ENCODE measurements around the gene ADAM33. TPM values are rescaled to one million over a fixed set of nuclear protein-coding genes. Genes with fewer than 3 reads are reported as not detected.

The ADAM33 gene
- total and polyA plus RNA-seq, 2 of the 13 experiments (the other 11 are each of a cell fraction or from before 2014, with no cell fraction given) = not detected

GRCh38 chr20:3663858-3664257 is 18.0 kb downstream of the ADAM33 start (continued):
- TF ChIP-seq BATF2 (CRISPR knock-in tag; IDR thresholded peaks at IDR 0.05) (no peak), ZNF761 (CRISPR knock-in tag; conservative IDR thresholded peaks at IDR 0.05) (no peak), POLR2G (IDR thresholded peaks at IDR 0.05; ENCODE audit: low read depth, low read length) (no peak)

GRCh38 chr20:3663031-3663701 is 18.6 kb downstream of the ADAM33 start, which contains the start of gene GFRA4:
GFRA4 (minus strand) TSS chr20:3663399; CDS start chr20:3663399, 0 bp downstream.
- no peak for ATAC-seq
- Histone ChIP-seq H3K4me1 (ENCODE audit: insufficient read depth, low read length) (peaks cover 21% of the 10 kb centered on the region), H3K9me3 (ENCODE audit: low read length) (no peaks in the 10 kb centered on the region), H3K27me3 (ENCODE audit: control insufficient read depth in 1 of 2, insufficient read depth in 2 of 2, low read length in 2 of 2) (peaks cover 8 to 34% of the 10 kb centered on the region in 2 experiments), H4K20me1 (ENCODE audit: insufficient read depth, low read length) (no peaks in the 10 kb centered on the region), H2AFZ (ENCODE audit: low read length) (no peak within 1 kb of the TSS), H3K4me3 (replicated peaks in 1 of 3; ENCODE audit: insufficient read depth in 1 of 3, low read depth in 2 of 3, low read length in 3 of 3) (no peak within 1 kb of the TSS), H3K4me2 (ENCODE audit: low read depth, low read length) (no peak within 1 kb of the TSS), H3K9ac (ENCODE audit: insufficient read depth, low read depth, low read length) (no peak within 1 kb of the TSS), H3K27ac (ENCODE audit: extremely low read length, insufficient read depth, low read length) (no peak within 1 kb of the TSS), H3K36me3 (replicated peaks in 1 of 2; ENCODE audit: control insufficient read depth in 1 of 2, insufficient read depth in 2 of 2, low read length in 2 of 2) (no peaks in the 10 kb centered on the region), H3K79me2 (ENCODE audit: insufficient read depth, low read length) (no peaks in the 10 kb centered on the region)
- 42% methylated on average over 14 of the region's 19 CpGs for WGBS (ENCODE audit: low lambda C conversion rate)
- POLR2A ChIA-PET = no interaction called here
- CTCF ChIA-PET (ENCODE audit: low intra/inter-chr PET ratio, low total read pairs) = no interaction called here
- intact Hi-C loops (cut with micrococcal nuclease; ENCODE audit: unreplicated experiment) (no loop called here), in situ Hi-C loops (cut with HindIII; ENCODE audit: extremely low pct_ligation_motif_present, low pct_unique_long_range_greater_than_20kb) (no loop called here)
- no TSS peak for BruUV-seq (replicated peaks)
- no peak for DNase-seq (ENCODE audit: low spot score)
- FAIRE-seq = no peak
- TF ChIP-seq CBFB (CRISPR knock-in tag; IDR thresholded peaks at IDR 0.05) (no peak), ZNF576 (CRISPR knock-in tag; IDR thresholded peaks at IDR 0.05) (no peak), ZNF761 (CRISPR knock-in tag; conservative IDR thresholded peaks at IDR 0.05) (no peak), ZBTB46 (CRISPR knock-in tag; IDR thresholded peaks at IDR 0.05; ENCODE audit: borderline replicate concordance) (no peak), ARID4A (CRISPR knock-in tag; IDR thresholded peaks at IDR 0.05; ENCODE audit: borderline replicate concordance) (0 out of 2 replicates have a peak, but pooled peaks have one; percentile 6), SIN3A (IDR thresholded peaks at IDR 0.05; ENCODE audit: borderline replicate concordance, low read depth, low read length) (no peak), ZNF251 (CRISPR knock-in tag; IDR thresholded peaks at IDR 0.05) (0 out of 2 replicates have a peak, but pooled peaks have one; percentile 29), NR2F1 (CRISPR knock-in tag; IDR thresholded peaks at IDR 0.05) (no peak), CTCF (CRISPR knock-in tag; IDR thresholded peaks at IDR 0.05) (peak; percentile 14; the same call in 1 of the 2 replicates)
